M059J (cell line): ENCODE results near the gene CLK3. TPM values are rescaled to one million over a fixed set of nuclear protein-coding genes. Genes with fewer than 3 reads are reported as not detected.
"Not testable (repeated sequence)": the region's sequence is repeated elsewhere in the genome, so short reads cannot be mapped to it uniquely, and the experiment has no call there.

Source experiments
- DNase-seq: peaks from one replicate; pipeline ENCODE4 v3.0.0-alpha.2; 2012; ENCODE audit warnings: low read depth
- total RNA-seq: library from RNA; depleted of rRNA; stranded (reverse); fragments of >200 nt; shearing (Covaris generic); gene quantifications from 2 replicates; pipeline ENCODE4 v1.2.3, GENCODE V29; 2014; rRNA removed

CLK3 gene
- 60.7 and 81.1 TPM in 2 replicates for total RNA-seq

GRCh38 chr15:74615508-74616365, at the start of gene CLK3:
CLK3 (plus strand) TSS chr15:74615836; CDS start chr15:74619197, 3,361 bp downstream.
- DNase-seq, result peak; percentile 94

- DNase-seq, result no peak
Measured at GRCh38 chr15:74568594-74568993, 47.0 kb upstream of the CLK3 start.

- no peak for DNase-seq
Measured at GRCh38 chr15:74569731-74570070, 45.9 kb upstream of the CLK3 start.

- no peak for DNase-seq
Measured at GRCh38 chr15:74571191-74571590, 44.4 kb upstream of the CLK3 start.

GRCh38 chr15:74573987-74574386, 41.6 kb upstream of the CLK3 start:
- peak; percentile 15 for DNase-seq

- DNase-seq, result no peak
Measured at GRCh38 chr15:74578496-74578994, 37.1 kb upstream of the CLK3 start.

GRCh38 chr15:74579001-74579400, 36.6 kb upstream of the CLK3 start:
- DNase-seq, result no peak

- no peak for DNase-seq
Measured at GRCh38 chr15:74580538-74581350, 34.9 kb upstream of the CLK3 start.

GRCh38 chr15:74584204-74584603, 31.4 kb upstream of the CLK3 start:
- DNase-seq, result no peak

GRCh38 chr15:74584779-74585178, 30.9 kb upstream of the CLK3 start:
- no peak for DNase-seq

GRCh38 chr15:74585191-74585590, 30.4 kb upstream of the CLK3 start:
- no peak for DNase-seq

- no peak for DNase-seq
Measured at GRCh38 chr15:74585857-74586256, 29.8 kb upstream of the CLK3 start.

- no peak for DNase-seq
Measured at GRCh38 chr15:74589826-74590225, 25.8 kb upstream of the CLK3 start.

GRCh38 chr15:74592222-74592621, 23.4 kb upstream of the CLK3 start:
- DNase-seq, result no peak

- no peak for DNase-seq
Measured at GRCh38 chr15:74593122-74593521, 22.5 kb upstream of the CLK3 start.

GRCh38 chr15:74594455-74594854, 21.2 kb upstream of the CLK3 start:
- DNase-seq, result no peak

GRCh38 chr15:74595271-74595670, 20.4 kb upstream of the CLK3 start:
- DNase-seq, result no peak

- DNase-seq, result not testable (repeated sequence)
Measured at GRCh38 chr15:74596736-74597135, 18.9 kb upstream of the CLK3 start.

GRCh38 chr15:74597146-74597705, 18.4 kb upstream of the CLK3 start:
- DNase-seq, result not testable (repeated sequence)

- peak; percentile 86 for DNase-seq
Measured at GRCh38 chr15:74598126-74598842, 17.4 kb upstream of the CLK3 start.

GRCh38 chr15:74599156-74599555, 16.5 kb upstream of the CLK3 start:
- no peak for DNase-seq
